ENCODE measurements around the gene CLMN. TPM values are rescaled to one million over a fixed set of nuclear protein-coding genes. Genes with fewer than 3 reads are reported as not detected.

The CLMN gene
- total RNA-seq, 4 donors from 2014 or later: 6.5 to 10.0 (median 7.9) TPM

DNA sequence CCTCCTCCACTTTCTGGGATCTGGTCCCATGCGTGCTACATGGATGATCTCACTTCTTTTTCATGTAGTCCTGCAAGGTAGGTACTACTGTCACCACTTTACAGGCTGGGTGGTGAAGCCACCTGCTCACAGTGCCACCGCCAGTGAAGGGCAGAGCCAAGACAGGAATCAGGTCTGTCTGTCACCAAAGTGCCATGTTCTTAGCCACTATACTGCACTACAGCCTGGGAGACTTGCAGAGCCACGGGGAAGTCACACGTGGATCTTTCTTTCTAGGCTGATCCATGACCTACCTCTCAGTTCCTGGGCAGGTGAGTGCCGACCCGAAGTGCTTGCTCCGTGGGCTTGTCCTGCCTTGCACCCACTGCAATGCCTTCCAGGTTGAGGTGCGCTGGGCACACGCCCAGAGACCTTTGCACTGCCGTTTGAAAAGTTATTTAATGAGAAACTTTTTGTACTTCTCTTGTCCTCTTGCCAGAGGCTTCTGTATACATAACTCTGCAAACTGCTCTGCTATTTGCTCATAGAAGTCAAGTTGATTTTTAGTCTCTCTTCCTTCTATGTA, 19.7 kb upstream of the CLMN start:
- no peaks in the 10 kb centered on the region for H3K36me3 ChIP-seq
- H3K27me3 ChIP-seq: peaks cover 0 to 19% (median 0%) of the 10 kb centered on the region in 4 donors
- no peak overlapping the region for H3K4me3 ChIP-seq
- no peak for DNase-seq (ENCODE audit: extremely low spot score)
- H3K4me1 ChIP-seq: peaks cover 0 to 14% (median 13%) of the 10 kb centered on the region in 4 donors
- no peak overlapping the region for H3K27ac ChIP-seq (replicated peaks in 1 of 4)
- H3K9me3 ChIP-seq: peaks cover 0 to 7% (median 5%) of the 10 kb centered on the region in 4 donors
- intact Hi-C loops (cut with DNase I): no loop called here
- no peak for TF ChIP-seq CTCF (IDR thresholded peaks at IDR 0.05)
- no peak for TF ChIP-seq POLR2AphosphoS5 (IDR thresholded peaks at IDR 0.05)
- TF ChIP-seq POLR2A (IDR thresholded peaks at IDR 0.05; ENCODE audit: low read depth): no peak
- no peak for TF ChIP-seq EP300 (IDR thresholded peaks at IDR 0.05)
- 64% methylated on average over 10 of the region's 10 CpGs for WGBS

GRCh38 chr14:95338436-95338835, 18.7 kb upstream of the CLMN start:
- Histone ChIP-seq H3K27ac (replicated peaks in 1 of 4) (no peak overlapping the region), H3K4me3 (no peak overlapping the region), H3K36me3 (no peaks in the 10 kb centered on the region), H3K4me1 (peaks cover 0 to 14% (median 13%) of the 10 kb centered on the region in 4 donors), H3K27me3 (peaks cover 0 to 19% (median 0%) of the 10 kb centered on the region in 4 donors), H3K9me3 (peaks cover 0 to 7% (median 5%) of the 10 kb centered on the region in 4 donors)
- 100% methylated on average over 2 of the region's 5 CpGs for WGBS
- no peak for DNase-seq (ENCODE audit: extremely low spot score)
- intact Hi-C loops (cut with DNase I): no loop called here
- TF ChIP-seq POLR2AphosphoS5 (IDR thresholded peaks at IDR 0.05): no peak
- no peak for TF ChIP-seq CTCF (IDR thresholded peaks at IDR 0.05)
- TF ChIP-seq POLR2A (IDR thresholded peaks at IDR 0.05; ENCODE audit: low read depth): no peak
- TF ChIP-seq EP300 (IDR thresholded peaks at IDR 0.05): no peak

GRCh38 chr14:95337041-95337595, 17.4 kb upstream of the CLMN start:
- H3K36me3 ChIP-seq: no peaks in the 10 kb centered on the region
- no peak for DNase-seq (ENCODE audit: extremely low spot score)
- peaks cover 0 to 7% (median 5%) of the 10 kb centered on the region in 4 donors for H3K9me3 ChIP-seq
- H3K27ac ChIP-seq (replicated peaks in 1 of 4): no peak overlapping the region
- intact Hi-C loops (cut with DNase I): no loop called here
- H3K4me1 ChIP-seq: peaks cover 0 to 14% (median 13%) of the 10 kb centered on the region in 4 donors
- TF ChIP-seq EP300 (IDR thresholded peaks at IDR 0.05) (no peak), POLR2AphosphoS5 (IDR thresholded peaks at IDR 0.05) (no peak), POLR2A (IDR thresholded peaks at IDR 0.05; ENCODE audit: low read depth) (no peak), CTCF (IDR thresholded peaks at IDR 0.05) (no peak)
- peaks cover 0 to 19% (median 0%) of the 10 kb centered on the region in 4 donors for H3K27me3 ChIP-seq
- 84% methylated on average over 9 of the region's 10 CpGs for WGBS
- H3K4me3 ChIP-seq: no peak overlapping the region

- 97% methylated on average over 5 of the region's 5 CpGs for WGBS
- intact Hi-C loops (cut with DNase I): no loop called here
These were observed 16.6 kb upstream of the CLMN start for GRCh38 chr14:95336192-95336760.

More at GRCh38 chr14:95336192-95336760, 16.6 kb upstream of the CLMN start:
- H3K4me3 ChIP-seq: no peak overlapping the region
- H3K9me3 ChIP-seq: peaks cover 0 to 7% (median 5%) of the 10 kb centered on the region in 4 donors
- H3K27me3 ChIP-seq: peaks cover 0 to 19% (median 0%) of the 10 kb centered on the region in 4 donors
- H3K27ac ChIP-seq (replicated peaks in 1 of 4): no peak overlapping the region
- no peaks in the 10 kb centered on the region for H3K36me3 ChIP-seq
- TF ChIP-seq POLR2A (IDR thresholded peaks at IDR 0.05; ENCODE audit: low read depth): no peak
- TF ChIP-seq CTCF (IDR thresholded peaks at IDR 0.05): no peak
- TF ChIP-seq EP300 (IDR thresholded peaks at IDR 0.05): no peak
- no peak for TF ChIP-seq POLR2AphosphoS5 (IDR thresholded peaks at IDR 0.05)
- H3K4me1 ChIP-seq: peaks cover 0 to 14% (median 13%) of the 10 kb centered on the region in 4 donors
- DNase-seq (ENCODE audit: extremely low spot score): no peak

Measured in esophagus muscularis mucosa (tissue), 4 donors.